Testis (tissue), 3 donors: Measurements from ENCODE around the gene DLG5. TPM values are rescaled to one million over a fixed set of nuclear protein-coding genes. Genes with fewer than 3 reads are reported as not detected.

Experiments used
- DNase-seq: peaks from one replicate; pipeline ENCODE4 v3.0.0-alpha.2; 2019
- H3K27ac ChIP-seq, 2 donors: fragments of 200-600 bp; sonication (generic); one replicate each; pipeline ENCODE4 v1.5.1; 2019
- H3K27me3 ChIP-seq: fragments of 200-600 bp; sonication (generic); one replicate; pipeline ENCODE4 v1.5.1; 2019
- H3K36me3 ChIP-seq: fragments of 200-600 bp; sonication (generic); one replicate; pipeline ENCODE4 v1.5.1; 2017; ENCODE audit warnings: low read depth; ENCODE audit errors: missing control alignments
- H3K4me1 ChIP-seq: fragments of 200-600 bp; sonication (generic); one replicate; pipeline ENCODE4 v1.5.1; 2019
- H3K4me3 ChIP-seq, 2 donors: fragments of 200-600 bp; sonication (generic); one replicate each; pipeline ENCODE4 v1.5.1; 2017 to 2019
- H3K9me3 ChIP-seq: fragments of 200-600 bp; sonication (generic); one replicate; pipeline ENCODE4 v1.5.1; 2017
- POLR2A ChIP-seq: fragments of 450-650 bp; IDR thresholded peaks from one replicate; pipeline ENCODE4 v1.6.1; 2017; ENCODE audit warnings: antibody characterized with exemption, mild to moderate bottlenecking, moderate library complexity
- WGBS, 2 donors: methylation state at CpG; one replicate each; pipeline ENCODE4 v1.1.5; 2018; 5-methylcytosine and 5-hydroxymethylcytosine counted together
- intact Hi-C: fragments of 100-400 bp; cut with DNase I; formaldehyde crosslinking; loops from one replicate; pipeline ENCODE4 v1.15.1; 2023; ENCODE audit warnings: low total_unique reads
- polyA plus RNA-seq: library from polyadenylated mRNA; stranded (reverse); fragments of 350-450 nt; fragmentation: Illumina TruSeq; extraction: RNeasy Lipid Tissue Mini Kit (QIAGEN cat#74804); gene quantifications from one replicate; pipeline ENCODE4 v1.2.3, GENCODE V29; 2014; ENCODE audit warnings: low read depth, low replicate concordance; ENCODE audit not compliant: insufficient read depth
- total RNA-seq, 2 donors: library from RNA; depleted of rRNA; stranded (reverse); fragments of >200 nt; gene quantifications; one replicate each; pipeline ENCODE4 v1.2.3, GENCODE V29; 2016
- TF ChIP-seq, protein P1 (sequence below), 3 experiments: fragments of 450-650 bp in 2 of 3; fragments of 200-600 bp in 1 of 3; sonication (generic) in 1 of 3; IDR thresholded peaks; one replicate each; pipeline ENCODE4 v1.5.1; 2016 to 2019; ENCODE audit warnings: antibody characterized with exemption in 3 of 3, mild to moderate bottlenecking in 2 of 3, moderate library complexity in 1 of 3

Gene DLG5
- total and polyA plus RNA-seq, 3 donors from 2014 or later, result 26.9 to 54.8 (median 50.1) TPM

DNA sequence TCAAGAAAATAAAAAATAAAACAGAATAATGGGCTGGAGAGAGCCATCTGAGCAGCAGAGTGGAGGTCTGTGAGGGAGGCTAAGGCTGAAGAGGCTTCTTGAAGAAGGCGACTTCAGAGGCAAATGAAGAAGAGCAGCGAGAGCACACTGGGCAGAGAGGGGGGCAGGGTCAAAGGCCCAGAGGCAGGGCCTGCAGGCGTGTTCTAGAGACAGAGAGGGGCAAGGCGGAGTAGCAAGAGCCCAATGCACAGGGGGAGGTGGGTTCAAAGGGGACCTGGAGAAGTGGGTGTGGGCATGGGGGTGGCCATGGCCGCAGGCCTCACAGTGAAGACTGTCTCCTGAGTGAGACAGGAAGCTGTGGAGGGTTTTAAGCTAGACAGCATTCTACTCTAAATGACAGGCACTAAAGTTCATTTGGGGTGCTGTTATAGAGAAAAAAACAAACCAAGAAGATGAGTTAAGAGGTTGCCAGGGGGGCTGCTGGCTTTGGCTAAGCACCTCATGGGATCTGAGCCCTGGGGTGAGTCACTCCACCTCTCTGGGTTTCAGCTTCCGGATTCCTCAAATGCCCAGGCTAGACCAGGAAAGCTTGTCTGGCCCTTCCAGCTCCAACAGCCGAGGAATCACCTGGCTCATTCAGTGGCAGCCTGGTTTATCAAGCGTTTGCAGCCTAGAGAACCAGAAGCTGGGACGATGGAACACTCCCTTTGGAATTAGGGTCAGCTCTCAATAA, 81.7 kb downstream of the DLG5 start:
- H3K27ac ChIP-seq, result no peak overlapping the region
- no peaks in the 10 kb centered on the region for H3K9me3 ChIP-seq
- WGBS, 2 donors, result 75 to 78% methylated on average over 9 of the region's 9 CpGs
- H3K27me3 ChIP-seq, result no peaks in the 10 kb centered on the region
- TF ChIP-seq, protein P1, sequence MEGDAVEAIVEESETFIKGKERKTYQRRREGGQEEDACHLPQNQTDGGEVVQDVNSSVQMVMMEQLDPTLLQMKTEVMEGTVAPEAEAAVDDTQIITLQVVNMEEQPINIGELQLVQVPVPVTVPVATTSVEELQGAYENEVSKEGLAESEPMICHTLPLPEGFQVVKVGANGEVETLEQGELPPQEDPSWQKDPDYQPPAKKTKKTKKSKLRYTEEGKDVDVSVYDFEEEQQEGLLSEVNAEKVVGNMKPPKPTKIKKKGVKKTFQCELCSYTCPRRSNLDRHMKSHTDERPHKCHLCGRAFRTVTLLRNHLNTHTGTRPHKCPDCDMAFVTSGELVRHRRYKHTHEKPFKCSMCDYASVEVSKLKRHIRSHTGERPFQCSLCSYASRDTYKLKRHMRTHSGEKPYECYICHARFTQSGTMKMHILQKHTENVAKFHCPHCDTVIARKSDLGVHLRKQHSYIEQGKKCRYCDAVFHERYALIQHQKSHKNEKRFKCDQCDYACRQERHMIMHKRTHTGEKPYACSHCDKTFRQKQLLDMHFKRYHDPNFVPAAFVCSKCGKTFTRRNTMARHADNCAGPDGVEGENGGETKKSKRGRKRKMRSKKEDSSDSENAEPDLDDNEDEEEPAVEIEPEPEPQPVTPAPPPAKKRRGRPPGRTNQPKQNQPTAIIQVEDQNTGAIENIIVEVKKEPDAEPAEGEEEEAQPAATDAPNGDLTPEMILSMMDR (IDR thresholded peaks at IDR 0.05), result no peak
- TF ChIP-seq POLR2A, result no peak
- DNase-seq, result no peak
- no peak overlapping the region for H3K4me3 ChIP-seq
- peaks cover 8% of the 10 kb centered on the region for H3K4me1 ChIP-seq
- H3K36me3 ChIP-seq, result no peaks in the 10 kb centered on the region
- intact Hi-C loops, result loop anchor here (10.0 kb wide), 1 partner anchor 180 kb away; the partner anchor contains the start of gene POLR3A

DNA sequence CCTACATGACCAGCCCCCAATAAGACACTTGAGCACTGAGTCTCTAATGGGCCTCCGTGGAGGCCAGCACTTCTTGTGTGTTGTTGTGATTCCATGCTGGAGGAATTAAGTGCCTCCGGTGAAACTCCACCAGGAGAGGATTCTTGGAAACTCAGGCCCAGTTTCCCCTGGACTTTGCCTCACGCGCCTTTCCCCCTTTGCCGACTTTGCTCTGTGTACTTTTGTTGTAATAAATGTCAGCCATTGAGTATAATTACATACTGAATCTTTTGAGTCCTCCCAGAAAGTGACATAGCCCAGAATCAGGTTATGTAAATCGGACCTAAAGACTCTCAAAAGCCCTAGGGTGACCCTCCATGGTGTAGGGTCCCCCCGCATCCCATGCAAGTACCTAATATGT, 82.4 kb downstream of the DLG5 start:
- no peaks in the 10 kb centered on the region for H3K9me3 ChIP-seq
- WGBS, 2 donors, result 96 to 99% methylated on average over 7 of the region's 7 CpGs
- no peak overlapping the region for H3K27ac ChIP-seq
- DNase-seq, result no peak
- H3K4me3 ChIP-seq, result no peak overlapping the region
- no peak for TF ChIP-seq POLR2A
- TF ChIP-seq, protein P1 (IDR thresholded peaks at IDR 0.05), result no peak
- H3K27me3 ChIP-seq, result no peaks in the 10 kb centered on the region
- H3K4me1 ChIP-seq, result peaks cover 8% of the 10 kb centered on the region
- intact Hi-C loops, result loop anchor here (10.0 kb wide), 1 partner anchor 181 kb away; the partner anchor contains the start of gene POLR3A
- H3K36me3 ChIP-seq, result no peaks in the 10 kb centered on the region

DNA sequence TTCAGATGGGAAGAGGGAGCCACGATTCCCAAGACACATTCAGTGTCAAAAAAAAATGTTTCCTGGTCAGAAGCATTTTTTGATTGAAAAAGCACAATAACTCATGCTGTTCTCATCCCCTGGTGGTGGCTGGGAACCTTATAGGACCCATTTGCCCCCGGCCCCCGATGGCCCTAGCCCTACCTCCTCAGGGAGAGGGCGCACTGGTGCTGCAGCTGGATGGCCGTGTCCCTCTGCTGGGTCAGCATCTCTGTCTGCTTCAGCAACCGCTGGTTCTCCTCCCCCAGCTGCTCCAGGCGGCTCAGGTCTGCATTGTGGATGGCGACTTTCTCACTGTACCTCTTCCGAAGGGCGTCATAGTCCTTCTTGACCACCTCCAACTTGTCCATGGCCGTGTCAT, 83.3 kb downstream of the DLG5 start:
- no peaks in the 10 kb centered on the region for H3K36me3 ChIP-seq
- H3K4me1 ChIP-seq, result peaks cover 15% of the 10 kb centered on the region
- no peak for DNase-seq
- H3K27me3 ChIP-seq, result no peaks in the 10 kb centered on the region
- TF ChIP-seq, protein P1 (IDR thresholded peaks at IDR 0.05), result no peak
- TF ChIP-seq POLR2A, result no peak
- 91 to 94% methylated on average over 11 of the region's 11 CpGs for WGBS, 2 donors
- no peaks in the 10 kb centered on the region for H3K9me3 ChIP-seq
- H3K27ac ChIP-seq, result no peak overlapping the region
- intact Hi-C loops, result loop anchor here (10.0 kb wide), 1 partner anchor 182 kb away; the partner anchor contains the start of gene POLR3A
- no peak overlapping the region for H3K4me3 ChIP-seq

DNA sequence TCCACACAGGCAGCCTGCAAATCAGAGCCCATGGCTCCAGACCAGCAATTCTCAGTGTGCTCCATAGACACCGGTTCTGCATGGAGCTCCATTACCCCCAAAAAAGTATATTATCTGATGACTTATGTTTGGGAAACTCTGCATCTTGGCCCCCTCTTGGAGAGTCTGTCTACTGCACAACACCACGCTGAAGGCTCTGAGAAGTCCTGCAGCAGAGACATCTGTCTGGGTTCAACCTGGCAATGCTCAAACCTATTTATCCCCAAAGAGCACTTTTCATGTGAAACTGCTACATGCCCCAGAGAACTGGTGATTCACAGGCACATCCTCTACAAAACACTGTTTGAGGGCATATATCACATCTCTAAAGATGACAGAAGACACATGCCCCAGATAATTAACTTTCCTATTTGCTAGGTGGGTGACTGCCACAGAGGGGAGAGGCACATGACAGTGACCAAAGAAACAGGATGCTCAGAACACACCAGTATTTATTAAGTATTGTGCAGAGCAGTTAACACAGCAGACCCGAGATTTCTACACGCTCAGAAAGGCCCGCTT, 83.8 kb downstream of the DLG5 start:
- H3K27ac ChIP-seq, result no peak overlapping the region
- H3K27me3 ChIP-seq, result no peaks in the 10 kb centered on the region
- 93 to 98% methylated on average over 5 of the region's 5 CpGs for WGBS, 2 donors
- no peaks in the 10 kb centered on the region for H3K36me3 ChIP-seq
- H3K9me3 ChIP-seq, result no peaks in the 10 kb centered on the region
- intact Hi-C loops, result loop anchor here (10.0 kb wide), 1 partner anchor 182 kb away; the partner anchor contains the start of gene POLR3A
- no peak for TF ChIP-seq POLR2A
- DNase-seq, result no peak
- H3K4me3 ChIP-seq, result no peak overlapping the region
- H3K4me1 ChIP-seq, result peaks cover 17% of the 10 kb centered on the region

DNA sequence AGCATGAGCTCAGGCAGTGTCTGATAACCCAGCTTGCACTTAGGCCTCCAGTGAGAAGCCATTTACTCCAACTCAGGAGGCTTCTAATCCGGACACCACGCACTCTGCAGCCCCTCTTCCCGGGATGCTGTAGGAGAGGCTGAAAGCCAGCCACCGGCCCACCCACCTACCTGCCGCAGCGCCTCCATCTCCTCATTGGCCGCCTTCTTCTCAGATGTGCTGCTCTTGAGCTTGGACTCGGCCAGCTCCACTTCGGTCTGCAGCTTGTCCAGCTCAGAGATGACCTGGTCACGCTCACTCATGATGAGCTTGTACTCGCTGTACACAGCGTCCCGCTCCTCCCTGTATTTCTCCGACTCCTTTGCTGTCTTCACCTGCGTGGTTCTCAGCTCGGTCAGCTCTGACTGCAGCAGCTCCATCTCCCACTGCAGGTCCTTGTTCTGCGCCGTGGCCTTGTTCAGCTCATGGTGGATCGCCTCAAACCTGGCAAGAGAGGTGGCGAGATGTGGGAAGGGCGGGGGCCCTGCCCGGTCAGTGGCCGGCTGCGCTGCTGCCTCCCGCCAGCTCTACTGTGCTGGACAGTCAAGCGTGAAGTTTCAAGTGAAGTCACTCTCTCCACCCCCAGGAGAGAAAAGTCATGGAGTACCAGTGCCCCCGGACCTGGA, 84.7 kb downstream of the DLG5 start:
- 92 to 96% methylated on average over 25 to 27 of the region's 27 CpGs for WGBS, 2 donors
- peaks cover 12% of the 10 kb centered on the region for H3K4me1 ChIP-seq
- no peak overlapping the region for H3K4me3 ChIP-seq
- DNase-seq, result no peak
- intact Hi-C loops, result loop anchor here (10.0 kb wide), 1 partner anchor 183 kb away; the partner anchor contains the start of gene POLR3A
- H3K27ac ChIP-seq, result no peak overlapping the region
- no peaks in the 10 kb centered on the region for H3K9me3 ChIP-seq
- no peaks in the 10 kb centered on the region for H3K27me3 ChIP-seq
- no peaks in the 10 kb centered on the region for H3K36me3 ChIP-seq
- TF ChIP-seq POLR2A, result no peak
- TF ChIP-seq, protein P1 (IDR thresholded peaks at IDR 0.05), result no peak
